ENCODE results near the gene FILIP1. TPM values are rescaled to one million over a fixed set of nuclear protein-coding genes. Genes with fewer than 3 reads are reported as not detected.

FILIP1 gene
- polyA plus RNA-seq, 3 donors = 2.3 to 3.5 (median 3.1) TPM

- DNase-seq (ENCODE audit: extremely low read depth in 1 of 11, low read depth in 9 of 11, low spot score in 4 of 11) = no peak
These were observed 4.4 kb upstream of the FILIP1 start for GRCh38 chr6:75497994-75498393.

- no peak for DNase-seq (ENCODE audit: extremely low read depth in 1 of 11, low read depth in 9 of 11, low spot score in 4 of 11)
These were observed 1.4 kb upstream of the FILIP1 start for GRCh38 chr6:75495011-75495410.

- no peak for DNase-seq (ENCODE audit: extremely low read depth in 1 of 11, low read depth in 9 of 11, low spot score in 4 of 11)
These were observed 690 bp upstream of the FILIP1 start for GRCh38 chr6:75494290-75494689.

- DNase-seq (ENCODE audit: extremely low read depth in 1 of 11, low read depth in 9 of 11, low spot score in 4 of 11) = no peak
These were observed 1.0 kb downstream of the FILIP1 start for GRCh38 chr6:75492386-75493153.

GRCh38 chr6:75491291-75491690, 2.3 kb downstream of the FILIP1 start:
- DNase-seq (ENCODE audit: extremely low read depth in 1 of 11, low read depth in 9 of 11, low spot score in 4 of 11) = no peak

- no peak for DNase-seq (ENCODE audit: extremely low read depth in 1 of 11, low read depth in 9 of 11, low spot score in 4 of 11)
These were observed 2.9 kb downstream of the FILIP1 start for GRCh38 chr6:75490706-75491105.

GRCh38 chr6:75489025-75489424, 4.6 kb downstream of the FILIP1 start:
- no peak for DNase-seq (ENCODE audit: extremely low read depth in 1 of 11, low read depth in 9 of 11, low spot score in 4 of 11)

- no peak for DNase-seq (ENCODE audit: extremely low read depth in 1 of 11, low read depth in 9 of 11, low spot score in 4 of 11)
These were observed 5.6 kb downstream of the FILIP1 start for GRCh38 chr6:75488033-75488432.

- no peak for DNase-seq (ENCODE audit: extremely low read depth in 1 of 11, low read depth in 9 of 11, low spot score in 4 of 11)
These were observed 6.6 kb downstream of the FILIP1 start for GRCh38 chr6:75486850-75487518.

GRCh38 chr6:75484535-75484934, 9.1 kb downstream of the FILIP1 start:
- DNase-seq (ENCODE audit: extremely low read depth in 1 of 11, low read depth in 9 of 11, low spot score in 4 of 11) = no peak

GRCh38 chr6:75483136-75483952, 10.3 kb downstream of the FILIP1 start:
- DNase-seq (ENCODE audit: extremely low read depth in 1 of 11, low read depth in 9 of 11, low spot score in 4 of 11) = no peak

- DNase-seq (ENCODE audit: extremely low read depth in 1 of 11, low read depth in 9 of 11, low spot score in 4 of 11) = no peak
These were observed 11.5 kb downstream of the FILIP1 start for GRCh38 chr6:75481936-75482593.

- DNase-seq (ENCODE audit: extremely low read depth in 1 of 11, low read depth in 9 of 11, low spot score in 4 of 11) = no peak
These were observed 12.2 kb downstream of the FILIP1 start for GRCh38 chr6:75481394-75481793.

- DNase-seq (ENCODE audit: extremely low read depth in 1 of 11, low read depth in 9 of 11, low spot score in 4 of 11) = no peak
These were observed 13.2 kb downstream of the FILIP1 start for GRCh38 chr6:75480425-75480824.

GRCh38 chr6:75479712-75480111, 13.9 kb downstream of the FILIP1 start:
- DNase-seq (ENCODE audit: extremely low read depth in 1 of 11, low read depth in 9 of 11, low spot score in 4 of 11) = no peak

GRCh38 chr6:75478929-75479328, 14.7 kb downstream of the FILIP1 start:
- DNase-seq (ENCODE audit: extremely low read depth in 1 of 11, low read depth in 9 of 11, low spot score in 4 of 11) = no peak

- no peak for DNase-seq (ENCODE audit: extremely low read depth in 1 of 11, low read depth in 9 of 11, low spot score in 4 of 11)
These were observed 20.7 kb downstream of the FILIP1 start for GRCh38 chr6:75472885-75473284.

- no peak for DNase-seq (ENCODE audit: extremely low read depth in 1 of 11, low read depth in 9 of 11, low spot score in 4 of 11)
These were observed 25.6 kb downstream of the FILIP1 start for GRCh38 chr6:75467966-75468365.

- no peak for DNase-seq (ENCODE audit: extremely low read depth in 1 of 11, low read depth in 9 of 11, low spot score in 4 of 11)
These were observed 26.3 kb downstream of the FILIP1 start for GRCh38 chr6:75467284-75467683.

Measured in renal cortex interstitium (tissue), 11 donors.